Stomach (tissue), 4 donors: ENCODE results near the gene PARP8.

Experiments used
- CTCF ChIP-seq, 7 experiments: fragments of 450-650 bp in 4 of 7; fragments of 200-600 bp in 3 of 7; sonication (generic) in 3 of 7; IDR thresholded peaks; one replicate each; pipeline ENCODE4 v1.5.1; 2016 to 2019; ENCODE audit warnings: antibody characterized with exemption in 7 of 7, control low read depth in 2 of 7, mild to moderate bottlenecking in 1 of 7
- EP300 ChIP-seq: sonication (generic); formaldehyde crosslinking; IDR thresholded peaks from one replicate; pipeline ENCODE4 v1.6.1; 2017; ENCODE audit warnings: antibody characterized with exemption
- POLR2A ChIP-seq, 4 donors: fragments of 450-650 bp; IDR thresholded peaks; one replicate each; pipeline ENCODE4 v1.6.1; 2016; ENCODE audit warnings: antibody characterized with exemption in 4 of 4, control low read depth in 2 of 4, mild to moderate bottlenecking in 1 of 4, moderate library complexity in 1 of 4
- POLR2AphosphoS5 ChIP-seq, 3 donors: sonication (generic); formaldehyde crosslinking; IDR thresholded peaks; one replicate each; pipeline ENCODE4 v1.6.1; 2016; ENCODE audit warnings: antibody characterized with exemption in 3 of 3

- TF ChIP-seq CTCF (IDR thresholded peaks at IDR 0.05): no peak
- no peak for TF ChIP-seq POLR2A (IDR thresholded peaks at IDR 0.05)
- no peak for TF ChIP-seq POLR2AphosphoS5 (IDR thresholded peaks at IDR 0.05)
- TF ChIP-seq EP300: no peak
These were observed 147.3 kb downstream of the PARP8 start for GRCh38 chr5:50813691-50814090.
